Mesenchymal stem cell (in vitro differentiated cells and primary cell): ENCODE measurements around the gene ABHD13.

ENCODE experiments used
- DNase-seq: peaks from one replicate; pipeline ENCODE4 v3.0.0-alpha.2; 2013
- H2AFZ ChIP-seq: one replicate; pipeline ENCODE4 v1.6.1; 2013; ENCODE audit warnings: low read depth, mild to moderate bottlenecking, control low read depth, inconsistent platforms, low read length, moderate library complexity
- H2AK5ac ChIP-seq: 2 replicates; pipeline ENCODE4 v1.6.1; 2013; ENCODE audit warnings: low read length, moderate library complexity, mild to moderate bottlenecking, inconsistent platforms; ENCODE audit not compliant: severe bottlenecking
- H2BK120ac ChIP-seq: one replicate; pipeline ENCODE4 v1.6.1; 2013; ENCODE audit warnings: low read depth, mild to moderate bottlenecking, inconsistent platforms, low read length, moderate library complexity
- H2BK12ac ChIP-seq, 2 experiments: one replicate each; pipeline ENCODE4 v1.6.1; 2013; ENCODE audit warnings: inconsistent platforms in 2 of 2, low read length in 2 of 2, mild to moderate bottlenecking in 2 of 2, moderate library complexity in 2 of 2, control low read depth in 1 of 2
- H2BK15ac ChIP-seq: one replicate; pipeline ENCODE4 v1.6.1; 2013; ENCODE audit warnings: mild to moderate bottlenecking, low read depth, inconsistent platforms; ENCODE audit not compliant: poor library complexity, severe bottlenecking
- H2BK5ac ChIP-seq: 2 replicates; pipeline ENCODE4 v1.6.1; 2013; ENCODE audit warnings: low read depth, mild to moderate bottlenecking, low read length, control low read depth, inconsistent platforms; ENCODE audit not compliant: poor library complexity, severe bottlenecking
- H3K14ac ChIP-seq, 2 experiments: one replicate each; pipeline ENCODE4 v1.6.1; 2013; ENCODE audit warnings: inconsistent platforms in 2 of 2, low read length in 2 of 2, control low read depth in 1 of 2, mild to moderate bottlenecking in 1 of 2, moderate library complexity in 1 of 2
- H3K18ac ChIP-seq, 2 experiments: one replicate each; pipeline ENCODE4 v1.6.1; 2013; ENCODE audit warnings: inconsistent platforms in 2 of 2, low read length in 2 of 2, control low read depth in 1 of 2, low read depth in 1 of 2, mild to moderate bottlenecking in 1 of 2
- H3K23ac ChIP-seq, 2 experiments: one replicate each; pipeline ENCODE4 v1.6.1; 2013; ENCODE audit warnings: inconsistent platforms in 2 of 2, low read length in 2 of 2, mild to moderate bottlenecking in 2 of 2, moderate library complexity in 2 of 2, control low read depth in 1 of 2
- H3K27ac ChIP-seq: 2 replicates; pipeline ENCODE4 v1.5.1; 2013; ENCODE audit warnings: mild to moderate bottlenecking, moderate library complexity, low read length, control low read depth, inconsistent platforms; ENCODE audit not compliant: poor library complexity, severe bottlenecking
- H3K27me3 ChIP-seq, 2 experiments: 2 replicates each; pipeline versions ENCODE4 v1.6.1 to v1.7.0; 2013; ENCODE audit warnings: low read length in 2 of 2, mild to moderate bottlenecking in 2 of 2, moderate library complexity in 2 of 2, control low read depth in 1 of 2, inconsistent platforms in 1 of 2; ENCODE audit not compliant: control insufficient read depth in 1 of 2, insufficient read depth in 1 of 2
- H3K36me3 ChIP-seq, 2 experiments: 2 replicates each; pipeline versions ENCODE4 v1.6.1 to v1.7.0; 2013; ENCODE audit warnings: low read length in 2 of 2, control low read depth in 1 of 2, inconsistent platforms in 1 of 2, low read depth in 1 of 2, mild to moderate bottlenecking in 1 of 2; ENCODE audit not compliant: insufficient read depth in 2 of 2, control insufficient read depth in 1 of 2
- H3K4ac ChIP-seq, 2 experiments: one replicate each; pipeline ENCODE4 v1.6.1; 2013; ENCODE audit warnings: inconsistent platforms in 2 of 2, low read length in 2 of 2, mild to moderate bottlenecking in 2 of 2, moderate library complexity in 2 of 2, control low read depth in 1 of 2, low read depth in 1 of 2
- H3K4me1 ChIP-seq: 2 replicates; pipeline ENCODE4 v1.6.1; 2013; ENCODE audit warnings: low read depth, low read length, control low read depth; ENCODE audit not compliant: control insufficient read depth, insufficient read depth
- H3K4me2 ChIP-seq: 2 replicates; pipeline ENCODE4 v1.6.1; 2013; ENCODE audit warnings: low read length, mild to moderate bottlenecking, inconsistent platforms; ENCODE audit not compliant: poor library complexity, severe bottlenecking
- H3K4me3 ChIP-seq, 2 experiments: 2 replicates each; pipeline versions ENCODE4 v1.5.1 to v1.7.0; 2013; ENCODE audit warnings: low read length in 2 of 2, mild to moderate bottlenecking in 2 of 2, control low read depth in 1 of 2, low read depth in 1 of 2; ENCODE audit not compliant: insufficient read depth in 1 of 2
- H3K79me1 ChIP-seq: replicated peaks from 2 replicates; pipeline ENCODE4 v1.6.1; 2013; ENCODE audit warnings: mild to moderate bottlenecking, control low read depth, low read length, inconsistent platforms; ENCODE audit not compliant: poor library complexity, severe bottlenecking
- H3K9ac ChIP-seq: 2 replicates; pipeline ENCODE4 v1.7.0; 2013; ENCODE audit warnings: mild to moderate bottlenecking, low read length, moderate library complexity
- H3K9me3 ChIP-seq: 2 replicates; pipeline ENCODE4 v1.7.0; 2013; ENCODE audit warnings: mild to moderate bottlenecking, low read length; ENCODE audit not compliant: control insufficient read depth
- H4K8ac ChIP-seq: one replicate; pipeline ENCODE4 v1.6.1; 2013; ENCODE audit warnings: inconsistent platforms, mild to moderate bottlenecking, low read length, moderate library complexity
- H4K91ac ChIP-seq: one replicate; pipeline ENCODE4 v1.6.1; 2013; ENCODE audit warnings: mild to moderate bottlenecking, low read length, inconsistent platforms
- WGBS: methylation state at CpG from one replicate; pipeline ENCODE4 v1.1.7; 2013; ENCODE audit warnings: mixed read lengths; 5-methylcytosine and 5-hydroxymethylcytosine counted together

Gene ABHD13

GRCh38 chr13:108274718-108275117 is 56.5 kb downstream of the ABHD13 start:
- no peak overlapping the region for H3K4me2 ChIP-seq
- no peak overlapping the region for H3K18ac ChIP-seq
- no peak overlapping the region for H4K91ac ChIP-seq
- no peak overlapping the region for H2AK5ac ChIP-seq
- H3K14ac ChIP-seq: no peak overlapping the region
- H3K4ac ChIP-seq: no peak overlapping the region
- H2BK12ac ChIP-seq: no peak overlapping the region
- no peak overlapping the region for H4K8ac ChIP-seq
- no peaks in the 10 kb centered on the region for H3K79me1 ChIP-seq
- H2BK15ac ChIP-seq: no peak overlapping the region
- H3K27ac ChIP-seq: no peak overlapping the region
- H2AFZ ChIP-seq: no peak overlapping the region
- H3K23ac ChIP-seq: no peak overlapping the region
- H2BK5ac ChIP-seq: no peak overlapping the region
- no peaks in the 10 kb centered on the region for H3K9me3 ChIP-seq
- H3K36me3 ChIP-seq: no peaks in the 10 kb centered on the region
- peaks cover 5% of the 10 kb centered on the region for H3K4me1 ChIP-seq
- no peak overlapping the region for H3K9ac ChIP-seq
- H2BK120ac ChIP-seq: no peak overlapping the region
- DNase-seq: no peak
- no peak overlapping the region for H3K4me3 ChIP-seq
- H3K27me3 ChIP-seq: no peaks in the 10 kb centered on the region

GRCh38 chr13:108276060-108276459 is 57.9 kb downstream of the ABHD13 start:
- 75% methylated on average over 5 of the region's 6 CpGs for WGBS
- H2BK120ac ChIP-seq: no peak overlapping the region
- no peaks in the 10 kb centered on the region for H3K4me1 ChIP-seq
- no peaks in the 10 kb centered on the region for H3K9me3 ChIP-seq
- H3K9ac ChIP-seq: no peak overlapping the region
- H3K36me3 ChIP-seq: no peaks in the 10 kb centered on the region
- H4K91ac ChIP-seq: no peak overlapping the region
- no peak overlapping the region for H2BK5ac ChIP-seq
- H3K27ac ChIP-seq: no peak overlapping the region
- no peak overlapping the region for H2BK15ac ChIP-seq
- H3K27me3 ChIP-seq: no peaks in the 10 kb centered on the region
- H3K4me2 ChIP-seq: no peak overlapping the region
- H3K4ac ChIP-seq: no peak overlapping the region
- no peak overlapping the region for H3K4me3 ChIP-seq
- no peak overlapping the region for H2AK5ac ChIP-seq
- H3K14ac ChIP-seq: no peak overlapping the region
- H2AFZ ChIP-seq: no peak overlapping the region
- no peak overlapping the region for H4K8ac ChIP-seq
- no peak overlapping the region for H2BK12ac ChIP-seq
- H3K79me1 ChIP-seq: no peaks in the 10 kb centered on the region
- H3K23ac ChIP-seq: no peak overlapping the region
- no peak overlapping the region for H3K18ac ChIP-seq
- no peak for DNase-seq

GRCh38 chr13:108278466-108278865 is 60.3 kb downstream of the ABHD13 start:
- Histone ChIP-seq H2BK5ac (no peak overlapping the region), H3K36me3 (no peaks in the 10 kb centered on the region), H4K91ac (no peak overlapping the region), H3K79me1 (no peaks in the 10 kb centered on the region), H2BK15ac (no peak overlapping the region), H2BK120ac (no peak overlapping the region), H3K14ac (no peak overlapping the region), H2AFZ (no peak overlapping the region), H3K4me3 (no peak overlapping the region), H3K27ac (no peak overlapping the region), H4K8ac (no peak overlapping the region), H2AK5ac (no peak overlapping the region), H3K4ac (no peak overlapping the region), H3K18ac (no peak overlapping the region), H3K9ac (no peak overlapping the region), H3K23ac (no peak overlapping the region), H3K27me3 (no peaks in the 10 kb centered on the region), H2BK12ac (no peak overlapping the region), H3K4me1 (no peaks in the 10 kb centered on the region), H3K4me2 (no peak overlapping the region), H3K9me3 (no peaks in the 10 kb centered on the region)
- no CpG with 5 or more reads among the region's 1 CpG for WGBS
- no peak for DNase-seq

- Histone ChIP-seq H2BK5ac (no peak overlapping the region), H3K27ac (no peak overlapping the region), H4K8ac (no peak overlapping the region), H3K4me2 (no peak overlapping the region), H2BK120ac (no peak overlapping the region), H2BK12ac (no peak overlapping the region), H3K18ac (no peak overlapping the region), H3K36me3 (no peaks in the 10 kb centered on the region), H4K91ac (no peak overlapping the region), H3K23ac (no peak overlapping the region), H3K4me3 (no peak overlapping the region), H2AFZ (no peak overlapping the region), H3K9me3 (no peaks in the 10 kb centered on the region), H3K27me3 (no peaks in the 10 kb centered on the region), H3K79me1 (no peaks in the 10 kb centered on the region), H3K4ac (no peak overlapping the region), H3K4me1 (no peaks in the 10 kb centered on the region), H2AK5ac (no peak overlapping the region), H3K14ac (no peak overlapping the region), H2BK15ac (no peak overlapping the region), H3K9ac (no peak overlapping the region)
- 81% methylated on average over 3 of the region's 4 CpGs for WGBS
- no peak for DNase-seq
Measured at GRCh38 chr13:108281901-108282300, 63.7 kb downstream of the ABHD13 start.
